Trophoblast cell (in vitro differentiated cells and primary cell): Measurements from ENCODE around the gene MRPS23.

Experiments used
- DNase-seq, 2 donors: peaks; one replicate each; pipeline ENCODE4 v3.0.0-alpha.2; 2016
- H2AFZ ChIP-seq: 2 replicates; pipeline ENCODE4 v1.6.1; 2013; ENCODE audit warnings: low read length, moderate library complexity, mild to moderate bottlenecking; ENCODE audit not compliant: insufficient read depth, poor library complexity
- H2AK5ac ChIP-seq: 2 replicates; pipeline ENCODE4 v1.6.1; 2013; ENCODE audit warnings: mild to moderate bottlenecking, low read length
- H2BK120ac ChIP-seq: 2 replicates; pipeline ENCODE4 v1.6.1; 2013; ENCODE audit warnings: low read length, mild to moderate bottlenecking, moderate library complexity; ENCODE audit not compliant: insufficient read depth, poor library complexity
- H2BK12ac ChIP-seq: 2 replicates; pipeline ENCODE4 v1.6.1; 2013; ENCODE audit warnings: mild to moderate bottlenecking, low read length, moderate library complexity
- H2BK5ac ChIP-seq: 2 replicates; pipeline ENCODE4 v1.6.1; 2013; ENCODE audit warnings: low read length, low read depth, moderate library complexity, mild to moderate bottlenecking; ENCODE audit not compliant: poor library complexity
- H3K14ac ChIP-seq: 2 replicates; pipeline ENCODE4 v1.6.1; 2013; ENCODE audit warnings: mild to moderate bottlenecking, low read length
- H3K18ac ChIP-seq: 2 replicates; pipeline ENCODE4 v1.6.1; 2013; ENCODE audit warnings: mild to moderate bottlenecking, low read length
- H3K23ac ChIP-seq: 2 replicates; pipeline ENCODE4 v1.6.1; 2013; ENCODE audit warnings: low read length
- H3K27ac ChIP-seq: 2 replicates; pipeline ENCODE4 v1.5.1; 2013; ENCODE audit warnings: low read depth, mild to moderate bottlenecking, inconsistent platforms, low read length, moderate library complexity
- H3K27me3 ChIP-seq: 2 replicates; pipeline ENCODE4 v1.6.1; 2013; ENCODE audit warnings: inconsistent platforms, mild to moderate bottlenecking, low read length, moderate library complexity; ENCODE audit not compliant: insufficient read depth
- H3K36me3 ChIP-seq, 2 experiments: 1 replicate in 1 of 2; 2 replicates in 1 of 2; pipeline ENCODE4 v1.6.1; 2013; ENCODE audit warnings: low read length in 2 of 2, mild to moderate bottlenecking in 2 of 2, moderate library complexity in 1 of 2; ENCODE audit not compliant: insufficient read depth in 2 of 2, control insufficient read depth in 1 of 2
- H3K4ac ChIP-seq: 2 replicates; pipeline ENCODE4 v1.6.1; 2013; ENCODE audit warnings: low read depth, mild to moderate bottlenecking, low read length, moderate library complexity
- H3K4me1 ChIP-seq, 2 experiments: 1 replicate in 1 of 2; 2 replicates in 1 of 2; pipeline ENCODE4 v1.6.1; 2013; ENCODE audit warnings: low read length in 2 of 2, mild to moderate bottlenecking in 2 of 2, moderate library complexity in 1 of 2; ENCODE audit not compliant: insufficient read depth in 2 of 2, control insufficient read depth in 1 of 2
- H3K4me2 ChIP-seq: 2 replicates; pipeline ENCODE4 v1.6.1; 2013; ENCODE audit warnings: inconsistent platforms, mild to moderate bottlenecking, low read length, moderate library complexity
- H3K4me3 ChIP-seq: 2 replicates; pipeline ENCODE4 v1.5.1; 2013; ENCODE audit warnings: mild to moderate bottlenecking, low read depth, low read length, inconsistent platforms
- H3K79me1 ChIP-seq: one replicate; pipeline ENCODE4 v1.6.1; 2013; ENCODE audit warnings: low read length
- H3K79me2 ChIP-seq: 2 replicates; pipeline ENCODE4 v1.6.1; 2013; ENCODE audit warnings: low read length, mild to moderate bottlenecking; ENCODE audit not compliant: control insufficient read depth, insufficient read depth, poor library complexity
- H3K9ac ChIP-seq: 2 replicates; pipeline ENCODE4 v1.6.1; 2013; ENCODE audit warnings: mild to moderate bottlenecking, low read length
- H3K9me3 ChIP-seq: 2 replicates; pipeline ENCODE4 v1.6.1; 2013; ENCODE audit warnings: low read depth, mild to moderate bottlenecking, control low read depth, inconsistent platforms, low read length; ENCODE audit not compliant: insufficient read depth
- H4K12ac ChIP-seq: 2 replicates; pipeline ENCODE4 v1.6.1; 2013; ENCODE audit warnings: low read depth, mild to moderate bottlenecking, low read length, moderate library complexity
- H4K8ac ChIP-seq: 2 replicates; pipeline ENCODE4 v1.6.1; 2013; ENCODE audit warnings: low read depth, mild to moderate bottlenecking, low read length, moderate library complexity
- H4K91ac ChIP-seq: one replicate; pipeline ENCODE4 v1.6.1; 2013; ENCODE audit warnings: low read depth, mild to moderate bottlenecking, low read length, moderate library complexity
- WGBS: extraction: QIAGEN DNeasy Blood & Tissue Kit; methylation state at CpG from one replicate; pipeline ENCODE4 v1.1.7; 2013; ENCODE audit warnings: missing lambda C conversion rate; ENCODE audit not compliant: insufficient read length, insufficient coverage; ENCODE audit errors: extremely low coverage; 5-methylcytosine and 5-hydroxymethylcytosine counted together

The MRPS23 gene

DNA sequence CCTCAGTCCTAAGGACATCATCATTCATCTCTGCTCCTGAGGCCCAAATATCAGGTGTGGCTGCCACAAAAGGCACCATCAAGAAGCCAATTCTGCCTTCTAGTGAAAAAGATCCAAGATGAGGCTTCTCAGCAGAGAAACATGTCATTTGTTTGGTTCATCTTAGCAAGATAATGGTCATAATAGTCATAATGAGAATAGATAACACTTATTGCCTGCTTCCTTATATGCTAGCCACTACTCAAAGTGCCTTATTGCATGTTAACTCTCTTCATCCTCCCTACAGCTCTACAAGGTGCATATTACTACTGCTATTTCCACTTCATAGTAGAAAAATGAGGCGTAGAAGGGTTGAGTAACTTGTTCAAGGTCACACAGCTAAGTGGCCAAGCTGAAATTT, 45.0 kb upstream of the MRPS23 start:
- Histone ChIP-seq H3K9me3 (no peaks in the 10 kb centered on the region), H4K91ac (no peak overlapping the region), H3K4ac (no peak overlapping the region), H3K27ac (no peak overlapping the region), H3K27me3 (no peaks in the 10 kb centered on the region), H2AK5ac (no peak overlapping the region), H3K4me2 (no peak overlapping the region), H2BK12ac (no peak overlapping the region), H2BK120ac (no peak overlapping the region), H3K23ac (no peak overlapping the region), H3K4me1 (peaks cover 40% of the 10 kb centered on the region in 2 experiments), H4K12ac (no peak overlapping the region), H2BK5ac (no peak overlapping the region), H3K9ac (no peak overlapping the region), H3K18ac (no peak overlapping the region), H3K14ac (no peak overlapping the region), H3K36me3 (no peaks in the 10 kb centered on the region), H3K79me1 (peaks cover 29% of the 10 kb centered on the region), H3K79me2 (peaks cover 2% of the 10 kb centered on the region), H4K8ac (no peak overlapping the region), H2AFZ (no peak overlapping the region), H3K4me3 (no peak overlapping the region)
- no peak for DNase-seq
- WGBS = no CpG with 5 or more reads among the region's 1 CpG

DNA sequence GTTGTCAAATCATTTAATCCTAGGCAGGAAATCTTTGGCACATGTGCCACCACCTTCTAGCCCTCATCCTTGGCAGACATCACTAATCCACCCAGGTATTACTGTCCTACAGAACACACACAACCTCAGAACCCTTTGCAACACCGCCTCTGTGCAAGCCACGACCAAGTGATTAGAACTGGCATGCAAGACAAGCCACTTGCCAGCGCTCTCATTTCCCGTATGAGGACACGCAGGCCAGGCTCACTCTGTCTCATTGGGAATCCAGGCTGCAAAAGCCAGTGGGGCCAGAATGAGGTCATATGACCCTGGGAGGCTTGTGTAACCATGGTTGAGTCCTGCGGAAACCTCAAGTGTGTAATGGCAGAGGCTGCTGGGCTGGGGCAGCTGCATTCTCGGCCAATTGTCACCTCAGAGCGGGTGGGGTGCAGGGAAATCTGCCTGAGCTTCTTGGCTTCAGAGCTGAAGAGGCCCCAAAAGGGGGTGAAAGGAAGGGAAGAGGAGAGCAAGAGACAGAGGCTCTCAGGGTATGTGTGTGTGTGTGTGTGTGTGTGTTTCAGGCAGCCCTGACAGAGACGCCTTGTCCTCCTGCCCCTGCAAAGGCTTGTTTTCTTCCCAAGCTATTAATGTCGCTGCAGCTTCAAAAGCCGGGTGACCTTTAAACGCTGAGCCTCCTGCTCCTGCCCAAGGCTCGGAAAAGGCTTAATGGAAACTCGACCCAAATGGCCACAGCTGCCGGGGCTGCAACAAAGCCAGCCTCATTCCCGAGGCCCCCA, 43.2 kb upstream of the MRPS23 start:
- H4K91ac ChIP-seq = peak overlapping the region; percentile 85
- no peaks in the 10 kb centered on the region for H3K36me3 ChIP-seq
- H3K4me1 ChIP-seq = peaks cover 23 to 24% of the 10 kb centered on the region in 2 experiments
- H3K4me2 ChIP-seq = peak overlapping the region; percentile 47
- H3K4me3 ChIP-seq = no peak overlapping the region
- H3K79me2 ChIP-seq = no peaks in the 10 kb centered on the region
- peak overlapping the region; percentile 86 for H3K18ac ChIP-seq
- H3K27me3 ChIP-seq = no peaks in the 10 kb centered on the region
- H3K9me3 ChIP-seq = no peaks in the 10 kb centered on the region
- DNase-seq = peak; percentile 93 to 96
- no CpG with 5 or more reads among the region's 16 CpGs for WGBS
- H3K14ac ChIP-seq = peak overlapping the region; percentile 91
- peak overlapping the region; percentile 44 for H4K8ac ChIP-seq
- peak overlapping the region; percentile 42 for H3K4ac ChIP-seq
- H3K9ac ChIP-seq = no peak overlapping the region
- H4K12ac ChIP-seq = peak overlapping the region; percentile 17
- peak overlapping the region; percentile 90 for H2BK12ac ChIP-seq
- peak overlapping the region; percentile 60 for H2AK5ac ChIP-seq
- H2BK120ac ChIP-seq = peak overlapping the region; percentile 89
- H2BK5ac ChIP-seq = peak overlapping the region; percentile 52
- peak overlapping the region; percentile 19 for H2AFZ ChIP-seq
- no peak overlapping the region for H3K23ac ChIP-seq
- H3K27ac ChIP-seq = peak overlapping the region; percentile 87
- peaks cover 15% of the 10 kb centered on the region for H3K79me1 ChIP-seq

DNA sequence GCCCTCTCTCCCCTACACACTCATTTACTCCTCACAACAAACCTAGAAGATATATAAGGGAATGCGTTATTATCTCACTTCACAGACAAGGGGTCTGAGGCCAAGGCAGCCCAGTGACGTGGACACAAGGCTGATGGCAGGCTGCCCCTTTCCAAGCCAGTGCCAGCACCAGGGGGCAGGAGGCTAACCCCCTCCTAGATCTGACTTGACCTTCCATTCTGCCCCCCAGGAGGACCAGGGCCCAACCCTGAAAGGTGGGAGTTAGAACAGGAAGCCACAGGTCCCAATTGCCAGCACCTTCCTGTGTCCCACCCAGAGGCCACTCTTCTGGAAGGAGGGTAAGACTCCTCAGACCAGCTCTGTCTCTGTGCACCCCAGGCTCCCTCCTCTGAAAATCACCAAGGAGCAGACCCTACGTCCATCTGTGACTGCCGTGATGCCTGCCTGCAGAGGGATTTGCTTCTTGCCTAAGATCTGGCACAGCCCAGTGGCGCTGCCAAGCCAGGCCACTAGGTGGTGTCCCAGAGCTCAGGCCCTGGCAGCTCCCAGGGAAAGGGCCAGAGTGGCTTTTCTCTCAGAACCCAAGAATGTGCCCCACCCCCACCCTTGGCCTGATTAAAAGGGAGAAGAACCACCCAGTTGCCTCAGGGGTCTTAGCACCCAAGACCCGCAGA, 42.4 kb upstream of the MRPS23 start:
- Histone ChIP-seq H3K18ac (peak overlapping the region; percentile 57), H4K91ac (peak overlapping the region; percentile 85), H3K23ac (no peak overlapping the region), H3K4me1 (peaks cover 22 to 23% of the 10 kb centered on the region in 2 experiments), H3K27ac (peak overlapping the region; percentile 87), H3K14ac (peak overlapping the region; percentile 48), H4K8ac (peak overlapping the region; percentile 33), H2AK5ac (peak overlapping the region; percentile 69), H2BK120ac (peak overlapping the region; percentile 52), H3K79me1 (peaks cover 14% of the 10 kb centered on the region), H3K79me2 (no peaks in the 10 kb centered on the region), H3K4me2 (peak overlapping the region; percentile 47), H2AFZ (no peak overlapping the region), H2BK12ac (peak overlapping the region; percentile 76), H3K27me3 (no peaks in the 10 kb centered on the region), H3K4me3 (no peak overlapping the region), H3K9ac (no peak overlapping the region), H3K36me3 (no peaks in the 10 kb centered on the region), H3K9me3 (no peaks in the 10 kb centered on the region), H2BK5ac (peak overlapping the region; percentile 32), H3K4ac (no peak overlapping the region), H4K12ac (no peak overlapping the region)
- WGBS = no CpG with 5 or more reads among the region's 6 CpGs
- peak; percentile 85 to 88 for DNase-seq

DNA sequence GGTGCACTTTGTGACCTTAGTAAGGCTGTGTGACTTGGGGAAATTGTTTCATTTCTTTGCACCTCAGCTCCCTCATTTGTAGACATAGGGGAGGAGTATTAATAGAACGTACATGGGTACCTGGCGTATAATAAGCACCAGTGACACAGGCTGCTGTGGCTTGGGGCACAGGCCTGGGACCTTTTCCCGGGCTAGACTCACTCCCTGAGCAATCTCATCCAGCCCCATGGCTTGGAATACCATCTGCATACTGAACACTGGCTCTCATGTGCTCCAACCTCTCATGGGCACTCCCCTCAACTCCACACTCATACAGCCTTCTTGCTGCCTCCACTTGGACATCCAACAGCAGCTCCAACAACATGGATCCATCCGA, 41.0 kb upstream of the MRPS23 start:
- Histone ChIP-seq H4K12ac (no peak overlapping the region), H4K91ac (no peak overlapping the region), H3K27me3 (no peaks in the 10 kb centered on the region), H2BK5ac (no peak overlapping the region), H3K18ac (no peak overlapping the region), H2BK120ac (no peak overlapping the region), H2AFZ (no peak overlapping the region), H3K79me1 (peaks cover 14% of the 10 kb centered on the region), H3K27ac (no peak overlapping the region), H3K23ac (no peak overlapping the region), H2AK5ac (no peak overlapping the region), H3K4me3 (no peak overlapping the region), H3K14ac (no peak overlapping the region), H3K4ac (no peak overlapping the region), H3K4me1 (peaks cover 22 to 23% of the 10 kb centered on the region in 2 experiments), H3K9ac (no peak overlapping the region), H3K9me3 (no peaks in the 10 kb centered on the region), H3K36me3 (no peaks in the 10 kb centered on the region), H3K4me2 (no peak overlapping the region), H2BK12ac (no peak overlapping the region), H4K8ac (no peak overlapping the region), H3K79me2 (no peaks in the 10 kb centered on the region)
- WGBS = no CpG with 5 or more reads among the region's 4 CpGs
- DNase-seq = no peak
